GM12878 (cell line): ENCODE measurements around the gene RPS6KL1. TPM values are rescaled to one million over a fixed set of nuclear protein-coding genes. Genes with fewer than 3 reads are reported as not detected.

Experiments
- ATAC-seq: fragments of 200-7000 bp; cut with Tn5 transposase; 3 replicates; pipeline ENCODE4 v1.9.1; 2020; ENCODE audit warnings: mild to moderate bottlenecking, moderate library complexity
- BruUV-seq: library from RNA; stranded (reverse); fragments of 400-500 nt; replicated peaks from 2 replicates; lab custom pipeline; 2021; lab: Mats Ljungman, UMichigan
- CTCF ChIA-PET: fragments of 300-600 bp; sonication (Branson Sonifier 250); formaldehyde crosslinking; extraction: SDS; loops from one replicate; lab custom pipeline; 2021; ENCODE audit warnings: inconsistent platforms; lab: Yijun Ruan, JAX
- POLR2A ChIA-PET: fragments of 350-600 bp; formaldehyde crosslinking; extraction: SDS; loops from one replicate; lab custom pipeline; 2021; ENCODE audit warnings: inconsistent platforms; lab: Charles Lee
- RAD21 ChIA-PET: fragments of 300-600 bp; sonication (Branson Sonifier 250); formaldehyde crosslinking; loops from one replicate; lab custom pipeline; 2023; ENCODE audit warnings: antibody characterized with exemption; ENCODE audit not compliant: unreplicated experiment; lab: Charles Lee
- SMC1A ChIA-PET: fragments of 300-600 bp; sonication (Branson Sonifier 250); formaldehyde crosslinking; loops from one replicate; lab custom pipeline; 2023; ENCODE audit not compliant: unreplicated experiment, uncharacterized antibody; lab: Charles Lee
- DNase-seq: peaks from one replicate; pipeline ENCODE4 v3.0.0-alpha.2; 2011; ENCODE audit warnings: low read depth, low spot score
- FAIRE-seq: peaks from 3 replicates; lab custom pipeline; 2011; peaks lifted over from hg19 to GRCh38; lab: Jason Lieb, UNC
- H2AFZ ChIP-seq: 2 replicates; pipeline ENCODE4 v1.6.0; 2011; ENCODE audit warnings: low read depth, low read length, control low read depth; ENCODE audit not compliant: control insufficient read depth
- H3K27ac ChIP-seq: 2 replicates; pipeline ENCODE4 v1.5.1; 2011; ENCODE audit warnings: control low read depth; ENCODE audit not compliant: control insufficient read depth, insufficient read depth
- H3K27me3 ChIP-seq, 2 experiments: replicated peaks in 1 of 2; 2 replicates each; pipeline versions ENCODE4 v1.6.0 to v1.6.1; 2011; ENCODE audit warnings: low read length in 1 of 2; ENCODE audit not compliant: control insufficient read depth in 2 of 2, insufficient read depth in 2 of 2
- H3K36me3 ChIP-seq, 2 experiments: 2 replicates each; pipeline ENCODE4 v1.5.1; 2011; ENCODE audit warnings: low read length in 1 of 2; ENCODE audit not compliant: control insufficient read depth in 2 of 2, insufficient read depth in 2 of 2
- H3K4me1 ChIP-seq: 2 replicates; pipeline ENCODE4 v1.6.1; 2011; ENCODE audit warnings: mild to moderate bottlenecking, low read length, moderate library complexity, mixed read lengths; ENCODE audit not compliant: control insufficient read depth, insufficient read depth
- H3K4me2 ChIP-seq: 2 replicates; pipeline ENCODE4 v1.6.0; 2011; ENCODE audit warnings: control low read depth; ENCODE audit not compliant: control insufficient read depth, insufficient read depth
- H3K4me3 ChIP-seq: fragments of 200-600 bp; sonication (generic); 2 replicates; pipeline ENCODE4 v1.5.1; 2016
- H3K79me2 ChIP-seq: 2 replicates; pipeline ENCODE4 v1.6.0; 2011; ENCODE audit warnings: low read length; ENCODE audit not compliant: control insufficient read depth, insufficient read depth
- H3K9ac ChIP-seq: 2 replicates; pipeline ENCODE4 v1.8.0; 2011; ENCODE audit warnings: low read length, control low read depth, mixed read lengths; ENCODE audit not compliant: control insufficient read depth, insufficient read depth
- H3K9me3 ChIP-seq: replicated peaks from 3 replicates; pipeline ENCODE4 v1.5.1; 2011; ENCODE audit warnings: mild to moderate bottlenecking, low read length; ENCODE audit not compliant: control insufficient read depth, insufficient read depth
- H4K20me1 ChIP-seq: 2 replicates; pipeline ENCODE4 v1.6.0; 2011; ENCODE audit not compliant: control insufficient read depth, insufficient read depth
- ASH2L ChIP-seq: fragments of 300-600, 200-600 bp; sonication (generic); IDR thresholded peaks from 2 replicates; pipeline ENCODE4 v1.6.1; 2017; ENCODE audit warnings: low read depth, mild to moderate bottlenecking, borderline replicate concordance
- CBX3 ChIP-seq: fragments of 200-600 bp; sonication (generic); IDR thresholded peaks from 2 replicates; pipeline ENCODE4 v1.6.1; 2016; ENCODE audit warnings: low read depth, borderline replicate concordance
- E4F1 ChIP-seq: fragments of 450-650 bp; IDR thresholded peaks from 2 replicates; pipeline ENCODE4 v1.6.1; 2018; ENCODE audit warnings: borderline replicate concordance, mild to moderate bottlenecking; ENCODE audit not compliant: partially characterized antibody
- EGR1 ChIP-seq, 2 experiments: IDR thresholded peaks; 1 replicate in 1 of 2; 2 replicates in 1 of 2; pipeline ENCODE4 v1.6.1; 2011 to 2012; ENCODE audit warnings: low read depth in 2 of 2, low read length in 2 of 2, borderline replicate concordance in 1 of 2, mild to moderate bottlenecking in 1 of 2, moderate library complexity in 1 of 2
- EP300 ChIP-seq, 2 experiments: fragments of 150-350 bp in 1 of 2; IDR thresholded peaks; 2 replicates each; pipeline ENCODE4 v1.6.1; 2011 to 2012; ENCODE audit warnings: low read depth in 2 of 2, low read length in 2 of 2, borderline replicate concordance in 1 of 2, improper control_type of control experiment in 1 of 2, inconsistent platforms in 1 of 2; ENCODE audit not compliant: control insufficient read depth in 1 of 2
- ETV6 ChIP-seq, 2 experiments: fragments of 450-650 bp in 1 of 2; IDR thresholded peaks in 1 of 2; conservative IDR thresholded peaks in 1 of 2; 2 replicates each; pipeline ENCODE4 v1.6.1; 2014; ENCODE audit warnings: antibody characterized with exemption in 1 of 2, borderline replicate concordance in 1 of 2, low read depth in 1 of 2, mild to moderate bottlenecking in 1 of 2, moderate library complexity in 1 of 2
- MEF2A ChIP-seq: IDR thresholded peaks from 2 replicates; pipeline ENCODE4 v1.6.1; 2011; ENCODE audit warnings: low read depth, mild to moderate bottlenecking, low read length, moderate library complexity; ENCODE audit not compliant: insufficient read depth
- NFIC ChIP-seq: IDR thresholded peaks from 2 replicates; pipeline ENCODE4 v1.6.1; 2012; ENCODE audit warnings: low read depth, mild to moderate bottlenecking, inconsistent platforms, low read length, moderate library complexity
- NR2C1 ChIP-seq: fragments of 450-650 bp; IDR thresholded peaks from 2 replicates; pipeline ENCODE4 v1.6.1; 2017; ENCODE audit warnings: antibody characterized with exemption, mild to moderate bottlenecking, moderate library complexity
- NRF1 ChIP-seq: conservative IDR thresholded peaks from 2 replicates; pipeline ENCODE4 v1.6.1; 2011; ENCODE audit warnings: mild to moderate bottlenecking, low read depth, low read length, improper control_type of control experiment
- PKNOX1 ChIP-seq: fragments of 450-650 bp; IDR thresholded peaks from 2 replicates; pipeline ENCODE4 v1.6.1; 2016; ENCODE audit warnings: mild to moderate bottlenecking
- RB1 ChIP-seq: fragments of 450-650 bp; formaldehyde crosslinking; IDR thresholded peaks from 2 replicates; pipeline ENCODE4 v1.6.1; 2017; ENCODE audit warnings: mild to moderate bottlenecking, borderline replicate concordance
- RBBP5 ChIP-seq: fragments of 200-600 bp; sonication (generic); conservative IDR thresholded peaks from 2 replicates; pipeline ENCODE4 v1.6.1; 2016
- SKIL ChIP-seq: fragments of 450-650 bp; IDR thresholded peaks from 2 replicates; pipeline ENCODE4 v1.6.1; 2017; ENCODE audit warnings: mild to moderate bottlenecking, low read depth, inconsistent platforms; ENCODE audit not compliant: poor library complexity, severe bottlenecking
- SMAD5 ChIP-seq: IDR thresholded peaks from 2 replicates; pipeline ENCODE4 v1.6.1; 2016; ENCODE audit warnings: antibody characterized with exemption, low read depth
- SP1 ChIP-seq: IDR thresholded peaks from one replicate; pipeline ENCODE4 v1.6.1; 2011; ENCODE audit warnings: low read depth, low read length
- SREBF1 ChIP-seq: IDR thresholded peaks from 2 replicates; pipeline ENCODE4 v1.6.1; 2012; ENCODE audit warnings: mild to moderate bottlenecking, low read length
- WGBS: methylation state at CpG from one replicate; pipeline ENCODE4 v1.1.6; 2016; ENCODE audit warnings: low lambda C conversion rate; ENCODE audit not compliant: insufficient replicate concordance, insufficient coverage; ENCODE audit errors: missing lambda C conversion rate; 5-methylcytosine and 5-hydroxymethylcytosine counted together
- in situ Hi-C: fragments of 300-500 bp; cut with MboI; formaldehyde crosslinking; loops from 9 replicates; pipeline ENCODE4 v1.14.3; 2018; ENCODE audit warnings: mixed read lengths
- intact Hi-C: fragments of 100-400 bp; cut with micrococcal nuclease; formaldehyde crosslinking; loops from one replicate; pipeline ENCODE4 v1.14.2; 2022; ENCODE audit not compliant: unreplicated experiment
- polyA plus RNA-seq, 11 experiments: library from polyadenylated mRNA; depleted of rRNA in 4 of 11; unstranded in 6 of 11; stranded (reverse) in 5 of 11; fragments of >200 nt; fragmentation: Nextera tagmentation in 4 of 11; fragmentation: Illumina TruSeq in 1 of 11; extraction: Ambion mirVana in 4 of 11; extraction: Trizol in 1 of 11; gene quantifications; 1 replicate in 1 of 11; 2 replicates in 10 of 11; pipeline versions ENCODE4 v1.2.1 to v1.2.3, GENCODE V29; 2011 to 2016; ENCODE audit warnings: inconsistent platforms in 2 of 11, missing spikeins in 2 of 11, low read depth in 1 of 11
- total RNA-seq, 4 experiments: library from RNA; depleted of rRNA in 3 of 4; stranded (reverse); fragments of >200 nt in 3 of 4; fragmentation: Illumina TruSeq in 1 of 4; extraction: Trizol in 1 of 4; gene quantifications; 2 replicates each; pipeline versions ENCODE4 v1.2.1 to v1.2.3, GENCODE V29; 2013 to 2021

Gene RPS6KL1
- total and polyA plus RNA-seq, 10 of the 15 experiments (the other 5 are each of a cell fraction or from before 2014, with no cell fraction given), result 0.04 to 4.2 (median 2.0) TPM

GRCh38 chr14:74963705-74964271 lies 40.7 kb upstream of the RPS6KL1 start:
- no peak overlapping the region for H3K27ac ChIP-seq
- ChIA-PET POLR2A (interaction anchor here (0.6 to 1.2 kb wide), 5 partner anchors 16 to 449 kb away, joined by 3 to 4 read pairs (median 3); partner anchors contain the start of gene EIF2B2), SMC1A (interaction anchor here (1.3 kb wide), 1 partner anchor 10 kb away, joined by 4 read pairs; no protein-coding TSS in a partner anchor), CTCF (interaction anchor here (0.6 to 8.6 kb wide), 5 partner anchors 17 to 124 kb away, joined by 4 to 61 read pairs (median 4); no protein-coding TSS in a partner anchor), RAD21 (interaction anchor here (0.6 to 1.9 kb wide), 2 partner anchors 99 to 125 kb away, joined by 7 to 12 read pairs; no protein-coding TSS in a partner anchor)
- H3K27me3 ChIP-seq, result no peaks in the 10 kb centered on the region
- DNase-seq (no peak), FAIRE-seq (no peak), ATAC-seq (peak; percentile 15)
- no peaks in the 10 kb centered on the region for H3K9me3 ChIP-seq
- no peak overlapping the region for H3K4me3 ChIP-seq
- in situ Hi-C loops (no loop called here), intact Hi-C loops (no loop called here)
- 39% methylated on average over 9 of the region's 9 CpGs for WGBS
- BruUV-seq, result no TSS peak
- no peak overlapping the region for H3K4me2 ChIP-seq
- H3K79me2 ChIP-seq, result no peaks in the 10 kb centered on the region
- H4K20me1 ChIP-seq, result no peaks in the 10 kb centered on the region
- H3K4me1 ChIP-seq, result peaks cover 14% of the 10 kb centered on the region
- H2AFZ ChIP-seq, result no peak overlapping the region
- no peak overlapping the region for H3K9ac ChIP-seq
- no peaks in the 10 kb centered on the region for H3K36me3 ChIP-seq
- TF ChIP-seq E4F1 (no peak), SREBF1 (no peak), SMAD5 (no peak), NR2C1 (no peak), SKIL (no peak), RB1 (no peak), NFIC (no peak), NRF1 (no peak), ASH2L (no peak), EP300 (IDR thresholded peaks at IDR 0.05; ENCODE audit: borderline replicate concordance in 1 of 2, control insufficient read depth in 1 of 2, low read depth in 2 of 2, low read length in 2 of 2) (no peak), MEF2A (no peak), PKNOX1 (no peak), RBBP5 (no peak), CBX3 (no peak), ETV6 (conservative IDR thresholded peaks at IDR 0.05 in 1 of 2, IDR thresholded peaks at IDR 0.05 in 1 of 2; ENCODE audit: borderline replicate concordance in 1 of 2, low read depth in 1 of 2) (no peak), SP1 (no peak), EGR1 (IDR thresholded peaks at IDR 0.05; ENCODE audit: borderline replicate concordance in 1 of 2, low read depth in 2 of 2, low read length in 2 of 2) (no peak)
